Fibroblast of lung (primary cell): ENCODE data around the gene TADA2A. TPM values are rescaled to one million over a fixed set of nuclear protein-coding genes. Genes with fewer than 3 reads are reported as not detected.
"Not testable (repeated sequence)": the region's sequence is repeated elsewhere in the genome, so short reads cannot be mapped to it uniquely, and the experiment has no call there.

Experiments used
- DNase-seq, 2 donors: peaks; one replicate each; pipeline versions ENCODE4 v3.0.0 to v3.0.0-alpha.2; 2010; ENCODE audit warnings: low read depth in 2 of 2
- H2AFZ ChIP-seq: 2 replicates; pipeline ENCODE4 v1.5.1; 2012; ENCODE audit warnings: low read length, control low read depth, inconsistent platforms
- H3K27ac ChIP-seq: 2 replicates; pipeline ENCODE4 v1.5.1; 2011; ENCODE audit warnings: low read length, control low read depth; ENCODE audit not compliant: insufficient read depth
- H3K27me3 ChIP-seq: 2 replicates; pipeline ENCODE4 v1.5.1; 2011; ENCODE audit warnings: mild to moderate bottlenecking, low read length; ENCODE audit not compliant: control insufficient read depth, insufficient read depth
- H3K36me3 ChIP-seq: 2 replicates; pipeline ENCODE4 v1.5.1; 2011; ENCODE audit warnings: low read length; ENCODE audit not compliant: control insufficient read depth, insufficient read depth
- H3K4me1 ChIP-seq: 2 replicates; pipeline ENCODE4 v1.5.1; 2011; ENCODE audit warnings: low read length; ENCODE audit not compliant: control insufficient read depth, insufficient read depth; ENCODE audit errors: extremely low read depth
- H3K4me2 ChIP-seq: 2 replicates; pipeline ENCODE4 v1.5.1; 2011; ENCODE audit warnings: low read length, control low read depth; ENCODE audit not compliant: insufficient read depth; ENCODE audit errors: extremely low read depth
- H3K4me3 ChIP-seq, 4 experiments: fragments of 200-600 bp in 1 of 4; sonication (generic) in 1 of 4; replicated peaks in 1 of 4; 2 replicates each; pipeline ENCODE4 v1.5.1; 2011 to 2016; ENCODE audit warnings: low read length in 4 of 4, low read depth in 3 of 4, mild to moderate bottlenecking in 3 of 4, control low read depth in 2 of 4, inconsistent platforms in 1 of 4, mixed read lengths in 1 of 4; ENCODE audit not compliant: insufficient read depth in 1 of 4; ENCODE audit errors: control extremely low read depth in 1 of 4
- H3K79me2 ChIP-seq: 2 replicates; pipeline ENCODE4 v1.5.1; 2012; ENCODE audit warnings: mild to moderate bottlenecking, low read length, inconsistent platforms; ENCODE audit not compliant: control insufficient read depth, insufficient read depth
- H3K9ac ChIP-seq: 2 replicates; pipeline ENCODE4 v1.5.1; 2011; ENCODE audit warnings: mild to moderate bottlenecking, low read length, control low read depth; ENCODE audit not compliant: insufficient read depth
- H3K9me3 ChIP-seq: 2 replicates; pipeline ENCODE4 v1.5.1; 2012; ENCODE audit warnings: low read depth, low read length; ENCODE audit not compliant: control insufficient read depth, insufficient read depth
- H4K20me1 ChIP-seq: 2 replicates; pipeline ENCODE4 v1.5.1; 2011; ENCODE audit warnings: low read length; ENCODE audit not compliant: control insufficient read depth, insufficient read depth; ENCODE audit errors: extremely low read depth
- CTCF ChIP-seq, 2 donors: IDR thresholded peaks in 1 of 2; conservative IDR thresholded peaks in 1 of 2; 1 replicate in 1 of 2; 2 replicates in 1 of 2; pipeline ENCODE4 v1.5.1; 2011 to 2012; ENCODE audit warnings: low read length in 2 of 2, control low read depth in 1 of 2, inconsistent platforms in 1 of 2, low read depth in 1 of 2, mild to moderate bottlenecking in 1 of 2
- EZH2 ChIP-seq: IDR thresholded peaks from 2 replicates; pipeline ENCODE4 v1.5.1; 2012; ENCODE audit warnings: low read length, control low read depth, mild to moderate bottlenecking; ENCODE audit errors: missing control alignments
- polyA plus RNA-seq, 2 donors: library from polyadenylated mRNA; depleted of rRNA in 1 of 2; stranded (reverse) in 1 of 2; unstranded in 1 of 2; fragments of >200 nt; gene quantifications; 2 replicates each; pipeline ENCODE4 v1.2.1, GENCODE V29; 2011 to 2012; ENCODE audit warnings: missing spikeins in 1 of 2
- total RNA-seq: library from RNA; depleted of rRNA; stranded (reverse); fragments of >200 nt; gene quantifications from 2 replicates; pipeline ENCODE4 v1.2.1, GENCODE V29; 2014

The TADA2A gene
- total and polyA plus RNA-seq, 2 donors (not counting 1 experiment from before 2014, with no cell fraction given): 18.7 to 23.9 TPM

GRCh38 chr17:37446027-37446426 is 39.3 kb downstream of the TADA2A start:
- no peaks in the 10 kb centered on the region for H3K79me2 ChIP-seq
- H3K36me3 ChIP-seq: peaks cover 2% of the 10 kb centered on the region
- H3K9ac ChIP-seq: no peak overlapping the region
- peak in 1 of 2 donors; percentile 88 for DNase-seq
- H3K9me3 ChIP-seq: no peaks in the 10 kb centered on the region
- TF ChIP-seq EZH2: no peak
- TF ChIP-seq CTCF (conservative IDR thresholded peaks at IDR 0.05 in 1 of 2, IDR thresholded peaks at IDR 0.05 in 1 of 2; ENCODE audit: low read depth in 1 of 2, low read length in 2 of 2): no peak
- no peaks in the 10 kb centered on the region for H4K20me1 ChIP-seq
- H2AFZ ChIP-seq: no peak overlapping the region
- peaks cover 8% of the 10 kb centered on the region for H3K4me1 ChIP-seq
- H3K4me2 ChIP-seq: no peak overlapping the region
- no peak overlapping the region for H3K27ac ChIP-seq
- H3K27me3 ChIP-seq: no peaks in the 10 kb centered on the region
- no peak overlapping the region for H3K4me3 ChIP-seq

GRCh38 chr17:37447641-37448040 is 41.0 kb downstream of the TADA2A start:
- Histone ChIP-seq H3K4me1 (peaks cover 8% of the 10 kb centered on the region), H4K20me1 (no peaks in the 10 kb centered on the region), H3K9me3 (no peaks in the 10 kb centered on the region), H3K9ac (no peak overlapping the region), H3K27ac (peak overlapping the region; percentile 36), H3K4me3 (no peak overlapping the region), H3K4me2 (peak overlapping the region; percentile 75), H3K27me3 (no peaks in the 10 kb centered on the region), H2AFZ (no peak overlapping the region), H3K36me3 (peaks cover 2% of the 10 kb centered on the region), H3K79me2 (no peaks in the 10 kb centered on the region)
- peak; percentile 29 to 63 for DNase-seq
- TF ChIP-seq CTCF (conservative IDR thresholded peaks at IDR 0.05 in 1 of 2, IDR thresholded peaks at IDR 0.05 in 1 of 2; ENCODE audit: low read depth in 1 of 2, low read length in 2 of 2): no peak
- TF ChIP-seq EZH2: no peak

- Histone ChIP-seq H3K4me1 (peaks cover 8% of the 10 kb centered on the region), H3K27me3 (no peaks in the 10 kb centered on the region), H3K79me2 (no peaks in the 10 kb centered on the region), H4K20me1 (no peaks in the 10 kb centered on the region), H3K27ac (no peak overlapping the region), H3K36me3 (peaks cover 2% of the 10 kb centered on the region), H3K9ac (no peak overlapping the region), H2AFZ (no peak overlapping the region), H3K9me3 (no peaks in the 10 kb centered on the region), H3K4me2 (no peak overlapping the region), H3K4me3 (no peak overlapping the region)
- TF ChIP-seq CTCF (conservative IDR thresholded peaks at IDR 0.05 in 1 of 2, IDR thresholded peaks at IDR 0.05 in 1 of 2; ENCODE audit: low read depth in 1 of 2, low read length in 2 of 2) (no peak), EZH2 (no peak)
- no peak for DNase-seq
Measured at GRCh38 chr17:37450112-37450511, 43.4 kb downstream of the TADA2A start.

GRCh38 chr17:37457801-37458200 is 51.1 kb downstream of the TADA2A start:
- not testable (repeated sequence) for DNase-seq, H3K4me3 ChIP-seq, H3K36me3 ChIP-seq, H3K27ac ChIP-seq, H3K4me1 ChIP-seq, H3K9ac ChIP-seq, H3K4me2 ChIP-seq, H2AFZ ChIP-seq, H3K79me2 ChIP-seq, H3K27me3 ChIP-seq, H3K9me3 ChIP-seq, H4K20me1 ChIP-seq
